Panc1 (cell line): ENCODE data around the gene AKAP13. TPM values are rescaled to one million over a fixed set of nuclear protein-coding genes. Genes with fewer than 3 reads are reported as not detected.

Source experiments
- ATAC-seq: fragments of 200-7000 bp; cut with Tn5 transposase; 2 replicates; pipeline ENCODE4 v1.9.1; 2020; ENCODE audit warnings: mild to moderate bottlenecking, moderate library complexity
- BruUV-seq: library from RNA; stranded (reverse); fragments of 400-500 nt; replicated peaks from 2 replicates; lab custom pipeline; 2021; lab: Mats Ljungman, UMichigan
- CTCF ChIA-PET: fragments of 300-600 bp; sonication (Branson Sonifier 250); formaldehyde crosslinking; loops from one replicate; lab custom pipeline; 2022; ENCODE audit warnings: antibody characterized with exemption; lab: Charles Lee
- POLR2A ChIA-PET: fragments of 300-600 bp; sonication (Branson Sonifier 250); formaldehyde crosslinking; loops from one replicate; lab custom pipeline; 2022; ENCODE audit warnings: antibody characterized with exemption; lab: Charles Lee
- DNase-seq: peaks from one replicate; pipeline ENCODE4 v3.0.0-alpha.2; 2010; ENCODE audit warnings: low read depth, low spot score
- H3K27ac ChIP-seq: 2 replicates; pipeline ENCODE4 v1.5.1; 2011; ENCODE audit warnings: mild to moderate bottlenecking, low read length, inconsistent platforms
- H3K27me3 ChIP-seq: fragments of 200-500 bp; sonication (Bioruptor generic); 2 replicates; pipeline ENCODE4 v1.6.0; 2014; ENCODE audit warnings: low read length, inconsistent platforms; ENCODE audit not compliant: control insufficient read depth, insufficient read depth
- H3K36me3 ChIP-seq: fragments of 200-500 bp; sonication (Bioruptor generic); 2 replicates; pipeline ENCODE4 v1.5.1; 2014; ENCODE audit warnings: inconsistent platforms, mild to moderate bottlenecking, low read length, moderate library complexity; ENCODE audit not compliant: control insufficient read depth, insufficient read depth
- H3K4me1 ChIP-seq: 2 replicates; pipeline ENCODE4 v1.5.1; 2011; ENCODE audit warnings: inconsistent platforms, mild to moderate bottlenecking, low read length, moderate library complexity; ENCODE audit not compliant: control insufficient read depth, insufficient read depth
- H3K4me3 ChIP-seq, 2 experiments: 2 replicates each; pipeline ENCODE4 v1.5.1; 2011 to 2012; ENCODE audit warnings: low read depth in 2 of 2, low read length in 2 of 2, mild to moderate bottlenecking in 2 of 2, inconsistent platforms in 1 of 2, moderate library complexity in 1 of 2
- H3K9me3 ChIP-seq: fragments of 200-500 bp; sonication (Bioruptor generic); 2 replicates; pipeline ENCODE4 v1.5.1; 2014; ENCODE audit warnings: low read depth, mild to moderate bottlenecking, inconsistent platforms, low read length, moderate library complexity; ENCODE audit not compliant: control insufficient read depth, insufficient read depth
- CTCF ChIP-seq: fragments of 450-650 bp; IDR thresholded peaks from 2 replicates; pipeline ENCODE4 v1.5.1; 2017; ENCODE audit warnings: mild to moderate bottlenecking
- POLR2AphosphoS5 ChIP-seq: IDR thresholded peaks from 2 replicates; pipeline ENCODE4 v1.6.1; 2012; ENCODE audit warnings: mild to moderate bottlenecking, low read depth, low read length, moderate library complexity
- REST ChIP-seq, 2 experiments: IDR thresholded peaks; 2 replicates each; pipeline ENCODE4 v1.6.1; 2011 to 2012; ENCODE audit warnings: low read depth in 2 of 2, control low read depth in 1 of 2, low read length in 1 of 2, mild to moderate bottlenecking in 1 of 2, moderate library complexity in 1 of 2; ENCODE audit not compliant: insufficient read depth in 1 of 2
- SIN3A ChIP-seq: IDR thresholded peaks from 2 replicates; pipeline ENCODE4 v1.6.1; 2012; ENCODE audit warnings: low read depth, mild to moderate bottlenecking, low read length, moderate library complexity, borderline replicate concordance; ENCODE audit not compliant: insufficient read depth
- TCF7L2 ChIP-seq: IDR thresholded peaks from 2 replicates; pipeline ENCODE4 v1.6.1; 2011; ENCODE audit warnings: mild to moderate bottlenecking, low read depth, low read length, inconsistent platforms
- in situ Hi-C: cut with HindIII; loops from 2 replicates; pipeline ENCODE4 v1.10.0; 2016; ENCODE audit warnings: low sequenced_read_pairs, low pct_unique_long_range_greater_than_20kb
- intact Hi-C: fragments of 100-400 bp; cut with micrococcal nuclease; formaldehyde crosslinking; loops from one replicate; pipeline ENCODE4 v1.10.0; 2022; ENCODE audit not compliant: unreplicated experiment
- total RNA-seq: library from RNA; stranded (reverse); gene quantifications from one replicate; pipeline ENCODE4 v1.2.1, GENCODE V29; 2021; ENCODE audit not compliant: unreplicated experiment

AKAP13 gene
- total RNA-seq, 1 experiment from 2014 or later: 94.2 TPM

GRCh38 chr15:85530079-85530478, 149.7 kb downstream of the AKAP13 start:
- POLR2A ChIA-PET: no interaction called here
- no TSS peak for BruUV-seq
- TF ChIP-seq TCF7L2 (no peak), REST (IDR thresholded peaks at IDR 0.05; ENCODE audit: insufficient read depth in 1 of 2, low read depth in 2 of 2, low read length in 1 of 2) (no peak), SIN3A (no peak), POLR2AphosphoS5 (no peak), CTCF (no peak)
- ATAC-seq (no peak), DNase-seq (no peak)
- in situ Hi-C loops (no loop called here), intact Hi-C loops (no loop called here)
- H3K27ac ChIP-seq: no peak overlapping the region
- H3K4me3 ChIP-seq: no peak overlapping the region
- H3K4me1 ChIP-seq: no peaks in the 10 kb centered on the region
- H3K27me3 ChIP-seq: no peaks in the 10 kb centered on the region
- H3K9me3 ChIP-seq: no peaks in the 10 kb centered on the region
- no peaks in the 10 kb centered on the region; the same call in 1 of the 2 replicates for H3K36me3 ChIP-seq
- CTCF ChIA-PET: no interaction called here

- peaks cover under 1% of the 10 kb centered on the region; the same call in 1 of the 2 replicates for H3K36me3 ChIP-seq
- H3K27ac ChIP-seq: no peak overlapping the region
- BruUV-seq: no TSS peak
- H3K9me3 ChIP-seq: no peaks in the 10 kb centered on the region
- no peaks in the 10 kb centered on the region for H3K27me3 ChIP-seq
- no peak for TF ChIP-seq SIN3A
- no peak for TF ChIP-seq CTCF
- TF ChIP-seq TCF7L2: no peak
- no peak for TF ChIP-seq REST (IDR thresholded peaks at IDR 0.05; ENCODE audit: insufficient read depth in 1 of 2, low read depth in 2 of 2, low read length in 1 of 2)
- TF ChIP-seq POLR2AphosphoS5: no peak
- POLR2A ChIA-PET: no interaction called here
- no peak overlapping the region for H3K4me3 ChIP-seq
- ATAC-seq (no peak), DNase-seq (no peak)
- intact Hi-C loops: no loop called here
- H3K4me1 ChIP-seq: no peaks in the 10 kb centered on the region
- in situ Hi-C loops: no loop called here
- CTCF ChIA-PET: no interaction called here
These were observed 150.7 kb downstream of the AKAP13 start for GRCh38 chr15:85531083-85531482.
